MM.1S (cell line): ENCODE data around the gene CHST9.

Experiments used
- DNase-seq: peaks from one replicate; pipeline ENCODE4 v3.0.0-alpha.2; 2015
- H2AFZ ChIP-seq: fragments of 300-600 bp; sonication (generic); 2 replicates; pipeline ENCODE4 v1.6.0; 2016; ENCODE audit warnings: antibody characterized with exemption, low read length
- H3F3A ChIP-seq: fragments of 300-600 bp; sonication (generic); 2 replicates; pipeline ENCODE4 v1.6.1; 2016; ENCODE audit warnings: mild to moderate bottlenecking, antibody characterized with exemption, low read length, moderate library complexity, mixed read lengths; ENCODE audit not compliant: insufficient read depth
- H3K27ac ChIP-seq: fragments of 300-600 bp; sonication (generic); 2 replicates; pipeline ENCODE4 v1.5.1; 2016; ENCODE audit warnings: mild to moderate bottlenecking, low read length
- H3K27me3 ChIP-seq: fragments of 300-600 bp; sonication (generic); replicated peaks from 2 replicates; pipeline ENCODE4 v1.6.0; 2016; ENCODE audit warnings: low read length; ENCODE audit not compliant: insufficient read depth
- H3K36me3 ChIP-seq: fragments of 300-600 bp; sonication (generic); replicated peaks from 2 replicates; pipeline ENCODE4 v1.6.1; 2016; ENCODE audit warnings: mild to moderate bottlenecking, low read length, mixed read lengths; ENCODE audit not compliant: insufficient read depth
- H3K4me1 ChIP-seq: fragments of 300-600 bp; sonication (generic); 2 replicates; pipeline ENCODE4 v1.6.1; 2016; ENCODE audit warnings: low read length, mixed read lengths
- H3K4me2 ChIP-seq: fragments of 300-600 bp; sonication (generic); 2 replicates; pipeline ENCODE4 v1.6.0; 2016; ENCODE audit warnings: low read depth, low read length
- H3K4me3 ChIP-seq: fragments of 300-600 bp; sonication (generic); 2 replicates; pipeline ENCODE4 v1.5.1; 2016; ENCODE audit warnings: low read length, mixed read lengths
- H3K79me2 ChIP-seq: fragments of 300-600 bp; sonication (generic); 2 replicates; pipeline ENCODE4 v1.6.1; 2016; ENCODE audit warnings: mixed run types, low read length, mixed read lengths
- H3K9ac ChIP-seq: fragments of 300-600 bp; sonication (generic); 2 replicates; pipeline ENCODE4 v1.6.1; 2016; ENCODE audit warnings: low read length, mixed read lengths
- H3K9me2 ChIP-seq: fragments of 300-600 bp; sonication (generic); replicated peaks from 2 replicates; pipeline ENCODE4 v1.6.1; 2016; ENCODE audit warnings: mild to moderate bottlenecking, low read length, mixed read lengths; ENCODE audit not compliant: insufficient read depth
- H3K9me3 ChIP-seq: fragments of 300-600 bp; sonication (generic); replicated peaks from 2 replicates; pipeline ENCODE4 v1.6.1; 2016; ENCODE audit warnings: mild to moderate bottlenecking, low read length, mixed read lengths; ENCODE audit not compliant: insufficient read depth
- H4K20me1 ChIP-seq: fragments of 300-600 bp; sonication (generic); 2 replicates; pipeline ENCODE4 v1.6.1; 2016; ENCODE audit warnings: mild to moderate bottlenecking, low read length, moderate library complexity, mixed read lengths; ENCODE audit not compliant: insufficient read depth
- EZH2 ChIP-seq: fragments of 300-600 bp; sonication (generic); optimal IDR thresholded peaks from 2 replicates; pipeline ENCODE3; 2017; ENCODE audit warnings: low read depth, mild to moderate bottlenecking, antibody characterized with exemption, low read length, mixed read lengths
- EZH2phosphoT487 ChIP-seq: fragments of 300-600 bp; sonication (generic); IDR thresholded peaks from 2 replicates; pipeline ENCODE4 v1.6.1; 2018; ENCODE audit warnings: antibody characterized with exemption, low read length
- TF ChIP-seq, protein P1 (sequence below): fragments of 300-600 bp; sonication (generic); IDR thresholded peaks from 2 replicates; pipeline ENCODE4 v1.5.1; 2016; ENCODE audit warnings: antibody characterized with exemption, low read length, mixed read lengths

CHST9 gene

GRCh38 chr18:27143580-27144287 is 41.4 kb downstream of the CHST9 start:
- DNase-seq = no peak
- TF ChIP-seq EZH2phosphoT487 (no peak), EZH2 (no peak)
- TF ChIP-seq, protein P1, sequence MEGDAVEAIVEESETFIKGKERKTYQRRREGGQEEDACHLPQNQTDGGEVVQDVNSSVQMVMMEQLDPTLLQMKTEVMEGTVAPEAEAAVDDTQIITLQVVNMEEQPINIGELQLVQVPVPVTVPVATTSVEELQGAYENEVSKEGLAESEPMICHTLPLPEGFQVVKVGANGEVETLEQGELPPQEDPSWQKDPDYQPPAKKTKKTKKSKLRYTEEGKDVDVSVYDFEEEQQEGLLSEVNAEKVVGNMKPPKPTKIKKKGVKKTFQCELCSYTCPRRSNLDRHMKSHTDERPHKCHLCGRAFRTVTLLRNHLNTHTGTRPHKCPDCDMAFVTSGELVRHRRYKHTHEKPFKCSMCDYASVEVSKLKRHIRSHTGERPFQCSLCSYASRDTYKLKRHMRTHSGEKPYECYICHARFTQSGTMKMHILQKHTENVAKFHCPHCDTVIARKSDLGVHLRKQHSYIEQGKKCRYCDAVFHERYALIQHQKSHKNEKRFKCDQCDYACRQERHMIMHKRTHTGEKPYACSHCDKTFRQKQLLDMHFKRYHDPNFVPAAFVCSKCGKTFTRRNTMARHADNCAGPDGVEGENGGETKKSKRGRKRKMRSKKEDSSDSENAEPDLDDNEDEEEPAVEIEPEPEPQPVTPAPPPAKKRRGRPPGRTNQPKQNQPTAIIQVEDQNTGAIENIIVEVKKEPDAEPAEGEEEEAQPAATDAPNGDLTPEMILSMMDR = no peak

DNA sequence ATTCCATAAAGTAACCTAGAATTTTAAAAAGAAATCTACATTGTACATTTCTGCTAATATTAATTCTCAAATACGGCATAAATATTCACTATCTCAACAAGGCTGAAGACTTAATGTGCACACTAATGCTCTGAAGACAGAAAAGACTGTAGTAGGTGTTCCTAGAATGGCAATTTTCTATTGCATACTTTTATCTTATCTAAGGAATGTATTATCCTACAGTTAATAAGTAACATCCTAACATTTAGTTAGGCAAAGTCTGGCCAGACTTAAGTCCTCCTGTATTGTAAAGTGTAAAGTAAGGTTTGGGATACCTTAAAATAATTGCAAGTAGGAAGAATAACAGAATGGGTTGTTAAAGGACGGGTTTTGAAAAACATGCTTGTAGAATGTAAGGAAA is 42.2 kb downstream of the CHST9 start:
- Histone ChIP-seq H3F3A (no peaks in the 10 kb centered on the region), H3K27ac (no peak overlapping the region), H3K36me3 (no peaks in the 10 kb centered on the region), H3K27me3 (no peaks in the 10 kb centered on the region), H3K4me1 (no peaks in the 10 kb centered on the region), H3K79me2 (no peaks in the 10 kb centered on the region), H3K4me2 (no peak overlapping the region), H2AFZ (no peak overlapping the region), H3K9me2 (no peaks in the 10 kb centered on the region), H3K4me3 (no peak overlapping the region), H3K9ac (no peak overlapping the region), H4K20me1 (no peaks in the 10 kb centered on the region), H3K9me3 (no peaks in the 10 kb centered on the region)
- TF ChIP-seq, protein P1 = no peak
- no peak for TF ChIP-seq EZH2
- DNase-seq = no peak

More at GRCh38 chr18:27143580-27144287, 41.4 kb downstream of the CHST9 start:
- Histone ChIP-seq H3K9ac (no peak overlapping the region), H3F3A (no peaks in the 10 kb centered on the region), H3K9me3 (no peaks in the 10 kb centered on the region), H3K79me2 (no peaks in the 10 kb centered on the region), H3K9me2 (no peaks in the 10 kb centered on the region), H3K36me3 (no peaks in the 10 kb centered on the region), H3K4me2 (no peak overlapping the region), H3K27ac (no peak overlapping the region), H4K20me1 (no peaks in the 10 kb centered on the region), H3K27me3 (no peaks in the 10 kb centered on the region), H2AFZ (no peak overlapping the region), H3K4me3 (no peak overlapping the region), H3K4me1 (no peaks in the 10 kb centered on the region)

GRCh38 chr18:27141876-27142275 is 43.2 kb downstream of the CHST9 start:
- no peaks in the 10 kb centered on the region for H4K20me1 ChIP-seq
- no peak overlapping the region for H3K27ac ChIP-seq
- no peaks in the 10 kb centered on the region for H3K4me1 ChIP-seq
- no peak overlapping the region for H2AFZ ChIP-seq
- no peaks in the 10 kb centered on the region for H3K36me3 ChIP-seq
- no peaks in the 10 kb centered on the region for H3K27me3 ChIP-seq
- no peaks in the 10 kb centered on the region for H3K79me2 ChIP-seq
- H3K9ac ChIP-seq = no peak overlapping the region
- TF ChIP-seq, protein P1 = no peak
- TF ChIP-seq EZH2phosphoT487 (no peak), EZH2 (no peak)
- no peak overlapping the region for H3K4me3 ChIP-seq
- H3F3A ChIP-seq = no peaks in the 10 kb centered on the region
- no peaks in the 10 kb centered on the region for H3K9me2 ChIP-seq
- no peaks in the 10 kb centered on the region for H3K9me3 ChIP-seq
- no peak for DNase-seq
- no peak overlapping the region for H3K4me2 ChIP-seq
